CD4-positive, alpha-beta T cell treated with Interleukin-15 for 1 hour (primary cell): ENCODE data around the gene TRIM29.

Experiments
- DNase-seq: peaks from one replicate; pipeline ENCODE4 v3.0.0-alpha.2; 2020

The TRIM29 gene

GRCh38 chr11:120121336-120121735 lies 16.6 kb downstream of the TRIM29 start:
- no peak for DNase-seq

DNA sequence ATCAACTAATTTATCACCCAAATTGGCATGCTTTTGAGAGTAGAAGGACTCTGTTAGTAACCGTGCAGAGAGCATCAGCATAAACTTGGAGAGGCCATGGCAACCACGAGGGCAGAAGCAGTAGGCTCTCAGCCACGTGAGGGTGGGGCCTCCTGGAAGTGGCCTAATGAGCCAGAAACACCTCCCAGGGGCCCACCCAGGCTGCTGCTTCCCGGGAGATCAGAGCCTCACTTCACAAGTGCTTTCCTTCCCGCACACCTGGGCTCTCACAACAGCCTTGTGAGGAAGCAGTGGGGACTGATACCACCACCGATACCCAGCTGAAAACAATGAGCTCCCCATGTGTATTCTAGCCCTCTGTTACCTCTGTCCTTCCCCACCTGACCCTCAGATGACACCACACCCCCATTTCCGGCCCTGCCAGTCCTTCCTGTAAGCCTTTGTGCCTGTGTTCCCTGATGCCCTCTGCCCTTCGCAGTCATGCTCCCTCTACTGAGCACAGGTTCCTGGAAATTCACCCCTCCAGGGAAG lies 17.0 kb downstream of the TRIM29 start:
- no peak for DNase-seq

DNA sequence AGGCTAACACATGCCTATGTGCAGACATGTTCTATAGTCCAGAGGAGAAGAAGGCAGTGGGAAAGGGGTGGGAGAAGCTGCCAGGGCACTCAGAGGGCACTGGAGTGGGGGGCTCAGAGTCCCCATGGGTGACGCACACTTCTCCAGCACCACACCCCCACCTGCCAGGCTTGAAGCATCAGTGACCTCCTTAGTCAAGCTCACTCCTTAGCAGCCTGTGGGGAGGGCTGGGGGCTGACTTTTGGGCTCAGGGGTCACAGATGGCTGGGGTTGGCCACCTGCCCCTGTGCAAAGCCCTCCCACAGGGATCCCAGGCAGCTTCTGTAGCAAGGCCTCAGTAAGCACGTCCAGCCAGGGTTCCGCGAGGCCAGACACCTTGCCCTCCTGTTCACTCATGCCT lies 18.8 kb downstream of the TRIM29 start:
- no peak for DNase-seq

GRCh38 chr11:120117991-120118390 lies 19.9 kb downstream of the TRIM29 start:
- DNase-seq: no peak

DNA sequence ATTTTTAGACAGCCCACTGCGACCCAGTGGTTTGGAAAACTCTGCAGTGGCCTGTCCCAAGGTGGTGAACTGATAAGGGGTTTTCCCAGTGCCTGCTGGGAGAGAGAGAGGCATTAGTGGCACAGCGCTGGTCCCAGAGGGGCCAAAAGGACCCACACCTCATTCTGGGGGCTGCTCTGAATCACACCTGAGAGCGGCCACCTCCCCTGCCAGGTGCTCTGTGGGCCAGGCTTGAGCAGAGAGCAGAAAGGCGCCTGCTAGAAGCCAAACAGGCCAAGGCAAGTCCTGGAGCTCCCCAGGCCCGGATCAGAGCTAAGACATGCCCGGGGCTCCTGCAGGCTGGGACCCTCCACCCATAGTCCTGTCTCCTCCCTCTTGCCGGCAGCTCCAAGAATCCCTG lies 20.9 kb downstream of the TRIM29 start:
- no peak for DNase-seq

DNA sequence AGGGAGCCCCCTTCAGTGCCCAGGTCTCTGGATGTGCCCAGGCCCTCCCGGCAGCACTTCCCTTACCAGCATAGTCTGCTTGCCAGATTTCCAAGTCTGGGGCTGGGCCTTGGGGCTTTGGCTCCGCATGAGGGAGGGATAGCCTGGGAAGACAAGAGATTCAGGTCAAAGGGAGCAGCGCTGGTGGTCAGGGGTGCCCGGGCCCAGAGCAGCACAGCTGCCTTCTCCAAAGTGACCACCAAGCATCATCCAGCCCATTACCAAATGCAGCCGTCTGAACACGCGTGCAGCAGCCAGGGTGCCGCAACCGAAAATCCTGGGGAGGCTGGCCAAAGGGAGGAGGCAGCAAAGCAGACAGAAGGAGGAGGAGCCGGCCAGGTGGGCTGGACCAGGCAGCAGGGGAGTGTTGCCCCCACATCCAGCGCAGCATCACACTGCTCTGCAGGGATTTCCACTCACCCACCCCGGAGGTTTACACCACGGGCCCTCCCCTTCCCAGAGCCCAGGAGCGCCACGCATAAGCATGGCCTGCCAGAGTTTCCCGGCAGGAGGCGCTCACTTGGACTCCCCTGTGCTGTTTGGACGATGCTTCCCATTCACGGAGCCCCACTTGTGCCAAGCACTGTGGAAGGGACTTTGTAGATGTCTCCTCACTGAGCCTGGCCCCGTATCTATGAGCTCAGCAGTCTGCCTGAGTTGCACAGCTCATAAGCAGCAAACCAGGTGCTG lies 22.5 kb downstream of the TRIM29 start:
- DNase-seq: no peak

DNA sequence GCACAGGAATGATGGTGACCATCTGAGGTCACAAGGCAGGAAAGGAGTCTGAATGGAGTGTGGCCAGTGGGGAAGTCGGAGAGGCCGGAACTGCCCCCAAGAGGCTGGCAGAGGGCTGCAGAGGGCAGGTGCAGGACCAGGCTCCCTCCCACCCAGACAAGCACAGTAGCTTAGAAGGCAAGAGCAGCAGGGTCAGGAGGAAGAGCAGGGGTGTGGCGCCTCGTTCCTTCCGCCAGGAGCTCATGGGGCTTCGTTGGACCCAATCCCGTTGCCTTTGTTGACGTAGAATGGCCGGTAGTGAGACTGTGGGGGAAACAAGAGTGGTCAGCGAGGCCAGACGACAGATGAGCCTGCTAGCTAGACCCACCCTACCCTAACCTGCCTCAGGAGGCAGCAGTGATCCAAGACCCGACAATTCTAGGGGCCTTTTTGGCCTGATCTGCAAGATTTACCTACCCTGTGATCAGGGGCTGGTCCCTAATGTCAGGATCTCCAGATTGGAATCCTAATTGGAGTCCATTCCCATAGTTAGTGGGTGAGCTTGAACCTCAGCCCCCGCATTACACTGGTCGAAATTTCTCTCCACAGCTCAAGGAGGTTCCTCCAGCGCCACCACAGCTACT lies 25.6 kb downstream of the TRIM29 start:
- DNase-seq: no peak

GRCh38 chr11:120109531-120109930 lies 28.4 kb downstream of the TRIM29 start:
- no peak for DNase-seq

DNA sequence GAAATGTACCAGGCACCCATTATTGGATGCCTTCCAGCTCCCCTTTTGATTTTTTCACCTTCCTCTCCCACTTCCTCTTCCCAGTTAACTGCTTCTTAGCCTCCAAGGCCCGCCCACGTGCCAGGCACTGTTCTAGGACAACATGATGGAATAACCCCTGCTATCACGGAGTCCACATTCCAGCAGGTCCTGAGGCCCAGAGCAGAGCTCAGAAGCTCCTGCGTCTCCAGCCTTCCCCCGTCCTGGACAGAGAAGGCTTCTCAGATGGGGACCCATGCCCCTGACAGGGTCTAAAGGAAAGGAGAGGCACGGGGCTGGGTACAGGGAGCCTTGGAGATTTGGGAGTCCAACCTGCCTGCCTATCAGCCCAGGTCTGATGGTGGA lies 29.1 kb downstream of the TRIM29 start:
- DNase-seq: no peak

DNA sequence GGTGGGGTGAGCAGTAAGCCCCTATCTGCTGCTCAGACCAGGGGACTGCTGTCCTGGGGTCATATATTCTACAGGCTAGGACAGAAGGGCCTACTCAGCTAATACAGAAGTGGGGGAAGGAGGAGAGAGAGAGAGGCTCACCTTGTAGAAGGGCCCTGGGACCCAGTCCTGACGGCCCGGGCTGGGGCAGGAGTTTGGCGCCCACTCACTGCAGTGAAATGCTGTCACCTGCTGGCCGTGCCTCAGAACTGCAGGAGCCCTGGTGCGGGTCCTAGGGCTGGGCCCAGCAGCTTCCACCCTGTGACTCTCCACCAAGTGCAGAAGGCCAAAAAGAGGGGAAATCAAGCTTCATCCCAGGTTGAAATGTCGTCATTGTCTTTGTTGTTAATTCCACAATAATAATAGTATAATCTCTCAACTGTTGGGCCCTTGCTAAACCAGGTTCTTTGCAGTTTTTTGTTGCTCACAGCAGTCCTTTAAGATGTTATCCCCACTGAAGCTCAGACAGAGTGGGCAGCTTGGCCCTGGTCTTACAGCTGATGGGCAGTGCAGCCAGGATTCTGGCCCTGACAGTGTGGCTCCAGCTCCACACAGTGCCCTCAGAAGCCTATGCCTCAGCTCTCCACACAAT lies 29.6 kb downstream of the TRIM29 start:
- DNase-seq: peak; percentile 42

DNA sequence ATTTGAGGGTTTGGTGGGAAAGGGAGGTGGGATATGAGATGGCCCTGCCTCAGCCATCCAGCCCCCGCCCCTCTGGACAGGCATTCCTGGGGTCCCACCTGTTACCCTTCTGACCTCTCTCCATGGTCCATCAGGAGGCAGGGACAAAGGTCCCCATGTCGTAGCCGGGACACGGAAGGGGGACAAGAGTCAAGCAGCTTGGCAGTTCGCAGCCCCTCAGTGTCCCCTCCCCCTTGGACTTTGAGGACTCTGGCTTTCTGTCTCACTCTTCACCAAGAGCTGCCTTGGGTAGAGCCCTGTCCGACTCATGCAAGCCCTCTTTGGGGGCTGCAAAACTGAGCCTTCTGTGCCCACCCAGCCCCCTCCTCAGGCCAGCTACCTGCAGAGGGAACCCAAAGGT lies 30.2 kb downstream of the TRIM29 start:
- DNase-seq: no peak

- DNase-seq: no peak
Measured at GRCh38 chr11:120106354-120107150, 31.4 kb downstream of the TRIM29 start.

GRCh38 chr11:120105576-120105975 lies 32.3 kb downstream of the TRIM29 start:
- DNase-seq: no peak

- no peak for DNase-seq
Measured at GRCh38 chr11:120104041-120104565, 33.8 kb downstream of the TRIM29 start.

DNA sequence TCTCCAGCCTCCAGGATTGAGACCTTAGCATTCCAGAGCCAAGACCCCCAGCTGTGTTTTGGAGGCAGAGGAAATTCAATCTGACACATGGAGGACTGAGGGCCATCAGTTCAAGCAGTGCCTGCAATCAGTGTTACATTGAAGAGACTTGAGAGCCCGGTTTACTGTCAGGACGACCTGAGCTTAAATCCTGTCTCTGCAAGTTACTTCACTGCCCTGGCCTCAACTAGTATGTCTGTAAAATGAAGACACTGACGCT lies 35.1 kb downstream of the TRIM29 start:
- DNase-seq: no peak

DNA sequence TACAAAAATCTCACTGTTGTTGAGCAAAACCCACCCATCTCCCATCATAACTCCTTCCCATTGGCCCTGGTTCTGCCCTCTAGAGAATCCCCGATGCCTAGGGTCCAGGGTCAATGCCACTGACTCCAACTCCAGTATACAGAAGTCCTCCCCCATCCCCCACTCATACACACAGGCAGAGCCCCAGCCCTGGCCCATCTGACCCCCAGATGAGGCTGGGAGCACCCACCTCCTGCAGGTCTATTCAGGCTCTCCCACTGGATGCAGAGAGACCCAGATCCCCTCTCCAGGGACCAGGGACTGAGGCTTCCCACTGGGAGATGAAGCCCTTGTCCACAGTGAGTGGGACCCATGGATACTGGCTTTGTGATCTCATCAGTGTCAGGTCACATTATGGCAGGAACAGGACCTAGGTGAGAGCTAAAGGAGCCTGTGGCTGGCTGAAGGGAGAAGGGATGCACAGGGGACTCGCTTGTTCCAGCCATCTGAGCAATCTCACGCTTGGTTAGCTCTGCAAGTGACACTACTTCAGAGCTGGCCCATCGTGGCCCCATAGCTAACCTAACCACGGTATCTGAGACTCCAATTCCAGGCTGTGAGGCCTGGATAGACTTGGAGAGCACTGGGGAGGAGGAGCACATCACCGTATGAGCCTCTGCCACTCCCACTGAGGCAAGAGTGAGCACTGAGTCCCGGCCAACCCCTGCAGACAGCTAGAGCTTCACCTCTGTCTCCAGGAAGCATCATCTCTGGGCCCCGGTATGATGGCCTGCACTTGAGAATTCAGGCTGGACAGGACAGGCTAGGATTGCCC lies 35.7 kb downstream of the TRIM29 start:
- DNase-seq: no peak

- no peak for DNase-seq
Measured at GRCh38 chr11:120098503-120099020, 39.4 kb downstream of the TRIM29 start.

DNA sequence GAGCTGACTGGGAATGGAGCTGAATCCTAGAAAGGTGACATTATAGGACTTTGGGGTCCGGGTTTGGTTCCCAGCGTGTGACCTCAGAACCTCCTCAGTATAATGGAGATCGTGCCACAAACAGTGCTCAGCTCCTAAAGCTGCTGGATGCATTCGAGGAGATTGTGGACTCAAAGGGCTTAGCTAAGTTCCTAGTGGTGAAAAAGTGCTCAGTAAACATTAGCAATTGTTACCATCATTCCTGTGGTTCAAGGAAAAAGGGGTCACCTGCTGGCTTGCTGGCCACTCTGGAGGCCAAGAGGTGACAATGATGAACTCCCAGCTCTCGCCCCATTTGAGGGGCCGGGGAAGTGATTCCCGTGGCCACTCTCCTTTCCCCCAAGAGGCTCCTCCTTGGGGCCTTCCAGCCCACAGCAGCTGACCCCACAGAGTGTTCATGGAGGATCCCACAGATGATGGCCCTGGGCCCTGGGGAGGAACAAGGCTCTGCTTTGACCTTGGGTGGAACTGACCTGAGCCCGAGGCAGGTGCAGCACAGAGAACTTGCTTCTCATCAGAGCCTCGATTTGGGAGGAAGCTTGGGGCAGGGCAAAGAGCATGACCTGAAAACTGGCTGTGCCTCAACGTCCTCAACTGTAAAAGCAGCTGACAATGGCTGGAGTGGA lies 40.1 kb downstream of the TRIM29 start:
- DNase-seq: no peak

DNA sequence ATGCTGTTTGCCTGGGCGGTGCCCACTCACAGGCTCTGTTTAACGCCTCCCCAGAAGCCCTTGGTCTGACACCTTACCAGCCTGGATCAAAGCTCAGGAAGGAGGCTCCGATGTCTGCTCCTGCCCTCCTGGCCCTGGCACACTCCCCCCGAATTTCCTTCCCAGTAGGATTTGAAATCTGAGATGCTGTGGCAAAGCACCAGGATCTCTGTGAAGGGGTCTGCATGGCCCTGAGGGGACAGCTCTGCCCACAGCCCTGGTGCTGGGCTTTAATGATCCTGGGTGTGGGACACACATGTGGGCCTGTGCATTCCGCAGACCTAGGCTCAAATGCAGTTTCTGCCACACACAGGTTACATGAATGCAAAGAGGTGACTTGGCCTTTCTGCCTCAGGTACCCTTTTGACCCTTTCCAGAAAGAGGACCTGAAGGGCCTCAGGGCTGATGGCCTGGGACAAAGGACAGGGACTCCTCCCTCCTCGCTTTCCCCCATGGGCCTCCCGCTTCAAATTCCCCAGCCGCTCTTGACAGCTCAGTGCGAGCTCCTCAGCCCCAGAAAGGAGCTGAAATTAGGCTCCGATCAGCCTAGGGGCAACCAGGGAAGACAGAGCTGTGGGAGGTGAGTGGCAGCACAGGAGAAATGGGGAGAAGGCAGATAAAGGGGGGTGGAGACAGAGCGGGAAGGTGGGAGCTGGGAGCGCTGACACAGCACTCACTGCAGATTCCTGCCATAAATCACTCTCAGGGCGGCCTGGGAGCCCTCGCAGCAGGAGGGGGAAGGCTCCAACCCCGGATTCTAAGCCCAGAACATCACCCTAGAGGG lies 41.3 kb downstream of the TRIM29 start:
- DNase-seq: no peak

GRCh38 chr11:120095516-120095915 lies 42.4 kb downstream of the TRIM29 start:
- no peak for DNase-seq

DNA sequence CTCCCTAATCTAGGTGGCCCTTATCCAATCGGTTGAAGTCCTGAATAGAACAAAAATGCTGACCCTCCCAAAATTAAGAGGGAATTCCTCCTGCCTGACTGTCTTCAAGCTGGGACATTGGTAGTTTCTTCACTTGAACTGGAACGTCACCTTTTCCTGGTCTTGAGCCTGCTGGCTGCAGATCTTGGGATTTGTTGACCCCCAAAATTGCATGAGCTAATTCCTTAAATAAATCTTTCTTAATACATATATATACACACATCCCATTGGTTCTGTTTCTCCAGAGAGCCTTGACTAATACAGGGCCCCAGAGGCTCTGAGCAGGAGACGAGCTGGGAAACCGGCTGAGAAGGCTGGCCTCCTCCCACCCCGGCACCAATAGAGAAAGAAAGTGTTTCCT lies 46.2 kb downstream of the TRIM29 start:
- no peak for DNase-seq
